ENCODE results near the gene FAM170B.

FAM170B gene

DNA sequence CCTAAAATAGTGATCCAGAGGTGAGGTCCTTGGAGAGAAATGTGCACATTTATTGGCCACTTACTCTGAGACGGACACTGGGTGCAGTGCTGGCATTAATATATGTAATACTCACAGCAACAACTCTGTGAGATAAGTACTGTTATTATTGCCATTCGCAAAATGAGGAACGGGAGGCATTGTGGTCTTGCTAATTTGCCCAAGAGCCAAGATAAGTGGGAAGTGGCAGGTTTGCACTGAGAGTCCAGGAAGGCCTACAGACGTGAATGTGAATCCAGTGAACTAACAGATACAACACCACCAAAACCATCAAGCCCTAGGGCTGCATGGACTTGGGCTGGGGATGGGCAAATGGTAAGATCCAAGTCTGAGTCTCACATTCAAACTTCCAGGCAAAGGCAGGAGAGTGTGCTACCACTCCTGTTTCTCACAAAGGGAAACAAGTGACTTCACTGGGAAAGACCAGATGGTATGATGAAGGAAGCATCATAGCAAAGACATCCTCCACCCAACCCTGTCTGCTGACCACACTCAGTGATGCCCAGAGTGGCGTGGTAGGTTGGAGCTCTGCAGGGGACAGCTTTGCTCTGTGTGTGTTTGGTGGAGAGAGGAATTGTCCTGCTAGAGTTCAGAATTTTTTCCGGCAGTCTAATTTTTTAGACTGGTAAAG lies 35.1 kb upstream of the FAM170B start:
- DNase-seq = no peak

DNA sequence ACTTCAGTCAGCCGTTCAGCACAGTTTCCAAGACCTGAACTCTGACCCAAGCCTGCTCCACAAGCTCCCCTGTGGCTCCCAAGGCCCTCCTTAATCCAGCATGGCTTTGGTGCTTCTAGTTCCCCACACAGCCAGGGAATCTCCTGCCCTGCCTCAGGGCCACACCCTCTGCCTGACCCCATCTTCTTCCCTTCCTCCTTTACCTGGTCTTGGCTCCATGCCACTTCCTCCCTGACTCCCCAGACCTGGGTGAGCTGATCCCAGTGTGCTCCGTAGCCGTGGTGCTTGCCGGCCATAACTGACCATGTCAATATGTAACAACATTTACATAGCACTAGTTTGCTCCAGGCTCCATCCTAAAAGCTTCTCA lies 34.3 kb upstream of the FAM170B start:
- no peak for DNase-seq

DNA sequence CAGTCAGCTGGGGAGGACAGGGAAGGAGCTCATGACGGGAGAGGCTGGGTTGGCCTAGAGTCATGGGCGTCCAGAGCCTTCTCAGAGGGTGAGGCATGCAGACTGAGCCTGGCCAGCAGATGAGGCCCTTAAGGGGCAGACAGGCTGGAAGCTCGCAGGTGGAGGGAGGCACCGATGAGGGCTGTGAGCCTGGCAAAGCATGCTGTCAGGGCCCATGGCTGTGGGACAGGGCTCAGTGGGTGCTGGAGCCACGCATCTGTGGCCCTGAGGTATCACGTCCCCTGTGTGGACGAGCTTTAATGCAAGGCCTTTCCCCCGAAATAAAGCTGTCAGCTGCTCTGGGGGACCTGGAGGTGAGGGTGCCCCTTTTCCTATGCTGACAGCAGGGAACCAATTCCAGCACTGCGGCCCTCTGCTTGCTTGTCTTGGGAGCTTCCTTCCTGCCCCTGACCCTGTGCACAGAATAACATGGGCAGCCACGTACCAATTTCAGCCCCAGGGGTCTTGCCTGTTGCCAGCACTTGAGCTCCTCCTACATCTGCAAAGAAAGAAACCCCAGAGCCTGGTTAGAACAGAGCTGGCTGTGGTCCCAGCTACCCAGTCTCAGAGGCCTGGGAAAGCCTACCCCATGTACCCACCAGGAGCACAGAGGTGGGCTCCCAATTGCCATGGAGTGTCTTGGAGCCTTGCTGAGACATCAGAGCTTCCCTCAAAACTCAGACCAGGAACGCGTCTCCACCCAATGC lies 33.8 kb upstream of the FAM170B start:
- no peak for DNase-seq

GRCh38 chr10:49166484-49167400 lies 32.9 kb upstream of the FAM170B start:
- no peak for DNase-seq

- no peak for DNase-seq
Observed at GRCh38 chr10:49165821-49166483, 32.1 kb upstream of the FAM170B start.

- DNase-seq = no peak
Observed at GRCh38 chr10:49165259-49165658, 31.4 kb upstream of the FAM170B start.

DNA sequence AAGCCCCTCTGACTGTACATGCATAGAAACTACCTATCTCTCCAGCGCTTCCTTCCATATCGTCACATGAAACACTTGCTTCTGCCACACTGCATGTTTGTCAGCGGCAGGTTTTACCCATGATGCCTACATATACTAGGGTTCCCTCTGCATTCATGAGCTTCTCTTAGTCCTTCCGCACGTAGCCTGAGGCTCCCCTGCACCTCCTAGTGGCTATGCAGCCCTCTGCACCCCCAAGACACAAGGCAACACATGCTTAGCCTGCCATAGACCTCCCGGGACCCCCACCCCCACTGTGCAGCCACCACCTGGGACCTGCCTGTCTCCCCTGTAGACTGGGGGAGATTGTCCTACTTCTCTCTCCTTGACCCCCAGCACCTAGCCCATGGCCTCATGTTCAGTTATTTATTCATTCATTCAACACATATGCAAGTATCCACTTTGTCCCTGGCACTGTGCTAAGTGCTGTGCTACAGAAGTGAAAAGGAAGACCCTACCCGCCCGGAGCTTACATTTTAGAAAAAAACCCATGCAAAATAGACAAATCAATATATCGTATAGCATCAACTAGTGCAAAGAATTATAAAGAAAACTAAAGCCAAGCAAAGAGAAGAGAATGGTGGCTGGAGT lies 30.9 kb upstream of the FAM170B start:
- no peak for DNase-seq

DNA sequence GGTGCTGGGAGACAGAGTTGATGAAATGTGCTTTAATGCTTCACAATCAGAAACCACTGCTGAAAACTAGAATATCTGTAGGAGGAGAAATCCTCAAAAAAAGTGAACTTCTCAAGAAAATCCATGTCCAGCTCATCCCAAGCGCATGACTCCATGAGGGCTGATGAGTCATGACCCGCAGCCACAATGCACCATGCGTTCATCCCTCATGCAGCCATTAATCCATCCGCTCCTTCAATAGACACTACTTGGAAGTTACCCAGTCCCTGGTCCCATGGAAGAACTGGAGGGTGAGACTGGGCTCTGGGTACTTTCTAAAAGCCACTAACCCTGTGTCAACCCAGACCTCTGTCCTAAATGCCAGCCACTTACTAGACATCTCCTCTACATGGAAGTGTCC lies 29.9 kb upstream of the FAM170B start:
- DNase-seq = no peak

GRCh38 chr10:49162761-49163310 lies 29.0 kb upstream of the FAM170B start:
- DNase-seq = no peak

- DNase-seq = no peak
Observed at GRCh38 chr10:49162063-49162462, 28.2 kb upstream of the FAM170B start.

GRCh38 chr10:49161411-49161997 lies 27.7 kb upstream of the FAM170B start:
- DNase-seq = no peak

DNA sequence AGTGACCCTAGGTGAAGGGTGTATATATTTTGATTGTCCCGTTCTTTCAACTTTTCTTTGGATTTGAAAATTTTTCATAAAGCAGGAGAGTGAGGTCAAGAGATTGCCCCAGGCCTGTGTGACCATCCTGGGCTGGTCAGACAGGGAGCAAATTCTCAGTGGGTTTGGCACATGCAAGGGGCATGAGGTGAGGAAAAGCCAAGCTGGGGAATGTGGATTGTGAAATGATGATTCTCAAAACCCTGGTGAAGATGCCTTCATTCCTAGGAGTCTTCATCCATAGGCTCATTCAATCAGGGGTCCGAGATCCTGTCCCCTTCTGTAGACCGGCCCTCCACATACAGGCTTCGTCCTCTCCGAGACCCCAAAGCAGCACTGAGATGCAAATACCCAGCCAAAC lies 27.0 kb upstream of the FAM170B start:
- no peak for DNase-seq

GRCh38 chr10:49160110-49160509 lies 26.3 kb upstream of the FAM170B start:
- DNase-seq = no peak

- DNase-seq = no peak
Observed at GRCh38 chr10:49158915-49159314, 25.1 kb upstream of the FAM170B start.

DNA sequence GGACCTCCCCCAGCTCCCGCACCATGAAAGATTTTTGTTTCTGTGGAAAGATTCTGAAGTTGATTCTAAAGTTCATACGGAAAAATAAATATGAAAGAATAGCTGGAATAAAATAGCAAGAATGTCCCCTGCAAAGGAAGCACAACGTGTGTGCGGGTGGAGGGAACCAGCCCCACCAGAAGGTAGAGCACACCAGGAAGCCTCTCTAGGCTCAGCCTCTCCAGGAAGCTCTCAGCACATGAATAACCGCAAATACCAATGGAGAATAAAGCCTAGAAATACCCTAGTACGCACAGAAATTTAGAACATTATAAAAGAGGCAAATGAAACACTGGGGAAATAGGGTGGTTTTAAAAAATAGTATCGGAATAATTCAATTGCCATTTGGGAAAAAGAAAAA lies 24.6 kb upstream of the FAM170B start:
- DNase-seq = no peak

- no peak for DNase-seq
Observed at GRCh38 chr10:49157229-49157628, 23.4 kb upstream of the FAM170B start.

DNA sequence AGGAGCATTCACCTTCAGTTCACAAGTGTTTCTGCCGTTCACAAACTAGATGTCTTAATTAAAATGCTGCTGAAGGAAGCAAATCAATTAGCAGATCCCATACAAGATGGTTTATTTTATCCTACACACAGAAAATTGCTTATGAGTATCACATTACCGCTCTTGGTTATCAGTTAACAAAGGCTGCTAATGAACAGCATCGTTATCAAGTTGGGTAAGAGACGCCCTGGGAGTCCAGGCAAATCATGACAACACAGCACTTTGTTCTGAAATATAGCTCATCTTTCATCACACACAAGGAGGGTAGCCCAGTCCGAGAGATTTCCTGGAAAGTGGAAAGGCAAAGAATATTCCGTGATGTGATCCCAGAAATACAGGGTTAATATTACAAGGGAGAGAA lies 20.8 kb upstream of the FAM170B start:
- no peak for DNase-seq

DNA sequence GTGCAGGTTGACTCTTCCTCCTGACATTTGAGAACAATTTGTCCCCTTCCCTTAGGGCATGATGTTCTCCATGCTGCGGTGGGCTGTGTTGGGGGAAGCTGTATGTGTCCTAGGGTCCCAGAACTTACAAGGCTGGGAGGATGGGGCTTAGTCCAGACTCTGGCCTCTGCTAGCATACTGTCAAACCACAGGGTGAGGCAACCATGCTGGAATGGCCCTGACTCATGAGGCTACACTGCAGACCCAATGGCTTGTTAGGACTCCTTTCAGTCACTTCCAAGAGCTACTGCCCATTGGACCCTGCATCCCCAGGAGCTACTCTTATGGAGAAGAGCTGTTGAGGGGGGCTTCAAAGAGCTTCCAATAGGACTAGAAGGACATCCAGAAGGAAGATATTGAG lies 20.1 kb upstream of the FAM170B start:
- DNase-seq = no peak

DNA sequence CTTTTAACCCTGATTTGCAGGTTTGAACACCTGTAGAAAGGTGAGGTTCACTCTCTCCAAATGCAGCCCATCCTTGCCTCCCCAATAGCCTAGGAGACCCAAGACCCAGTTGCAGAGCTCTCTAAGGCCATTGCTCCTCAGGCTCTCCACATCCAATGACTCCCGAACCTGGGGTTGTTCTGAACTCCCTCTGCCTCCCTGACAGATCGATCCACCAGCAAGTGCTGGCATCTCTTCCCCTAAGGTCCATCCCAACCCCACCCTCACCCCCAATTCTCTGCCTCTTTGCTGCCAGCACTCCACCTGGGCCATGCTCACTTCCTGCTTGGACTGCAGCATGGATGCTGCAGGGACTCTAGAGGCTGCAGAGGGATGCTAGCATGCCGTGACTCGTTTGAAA lies 19.3 kb upstream of the FAM170B start:
- DNase-seq = no peak

DNA sequence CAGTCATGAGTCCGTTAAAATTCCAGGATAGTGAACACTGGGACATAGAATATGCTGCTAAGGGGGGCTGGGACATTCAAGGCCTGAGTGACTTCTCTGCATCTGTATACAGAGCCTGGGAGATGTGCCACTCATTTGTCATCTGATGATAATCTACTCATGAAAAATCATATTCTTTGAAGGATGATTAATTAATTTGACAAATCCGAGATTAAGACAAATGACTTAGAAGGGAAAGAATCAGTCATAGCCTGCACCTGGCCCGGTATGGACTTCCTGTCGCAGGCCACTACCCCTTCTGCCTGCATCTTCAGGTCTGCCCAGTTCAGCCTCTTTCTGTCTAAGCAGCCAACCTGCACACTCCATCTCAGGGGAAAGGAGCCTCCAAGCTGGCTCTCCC lies 18.8 kb upstream of the FAM170B start:
- no peak for DNase-seq

GRCh38 chr10:49152037-49152436 lies 18.2 kb upstream of the FAM170B start:
- DNase-seq = no peak

DNA sequence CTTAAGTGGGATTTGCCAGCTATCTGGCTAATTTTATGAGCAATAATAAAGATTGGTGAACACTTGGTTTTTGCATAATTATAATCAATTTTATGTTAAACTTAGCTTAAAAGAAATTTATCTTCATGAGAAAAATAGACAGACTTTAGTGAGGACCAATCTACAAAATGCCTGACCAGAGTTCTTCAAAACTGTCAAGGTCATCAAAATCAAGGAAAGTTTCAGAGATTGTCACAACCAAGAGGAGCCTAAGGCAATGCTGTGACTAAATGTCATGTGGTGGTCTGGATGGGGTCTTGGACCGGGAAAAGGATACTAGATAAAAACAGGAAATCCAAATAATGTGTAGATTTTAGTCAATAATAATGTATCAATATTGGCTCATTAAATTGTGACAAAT lies 17.7 kb upstream of the FAM170B start:
- no peak for DNase-seq
